SU-DHL-6 (cell line): ENCODE data around the gene CUEDC1.

ENCODE experiments used
- EZH2phosphoT487 ChIP-seq: fragments of 200-600 bp; sonication (generic), shearing (Covaris generic); conservative IDR thresholded peaks from 2 replicates; pipeline ENCODE4 v1.6.1; 2018; ENCODE audit warnings: mild to moderate bottlenecking, antibody characterized with exemption, low read length, moderate library complexity, mixed read lengths
- TF ChIP-seq, protein P1 (sequence below): fragments of 200-600 bp; sonication (generic); IDR thresholded peaks from one replicate; pipeline ENCODE4 v1.5.1; 2017; ENCODE audit warnings: antibody characterized with exemption, mild to moderate bottlenecking, low read length, moderate library complexity; ENCODE audit not compliant: insufficient read depth, poor library complexity, severe bottlenecking

DNA sequence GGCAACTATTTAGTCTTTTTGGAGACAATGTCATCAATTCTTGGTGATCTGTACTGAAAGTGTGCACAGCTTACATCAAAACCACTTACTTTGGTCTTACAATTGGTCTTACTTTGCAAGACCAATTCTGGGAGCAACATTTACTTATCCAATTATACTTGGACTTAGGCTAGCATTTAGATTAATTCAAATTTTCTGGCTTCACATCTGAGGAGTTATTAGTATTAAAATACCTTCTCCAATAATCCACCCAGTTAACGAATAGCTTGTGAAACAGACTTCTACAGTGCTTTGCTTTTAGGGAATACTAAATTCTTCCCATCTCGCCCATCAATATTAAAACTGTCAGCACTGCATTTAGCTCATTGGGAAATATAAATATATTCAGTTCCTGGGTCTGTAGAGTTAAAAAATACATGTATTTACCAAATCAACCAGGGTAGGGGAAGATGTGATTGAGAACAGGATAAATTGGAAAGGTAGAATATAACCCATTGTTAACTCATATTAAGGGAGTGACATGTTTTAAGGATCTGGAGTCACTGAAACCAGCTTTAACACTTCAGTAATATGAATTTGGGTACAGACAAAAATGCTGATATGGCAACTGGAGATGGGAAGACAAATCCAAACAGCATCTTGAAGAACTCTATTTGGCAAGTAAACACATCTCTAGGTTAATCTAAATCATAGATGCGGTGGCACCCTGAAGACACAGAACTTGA is 42.0 kb upstream of the CUEDC1 start:
- TF ChIP-seq, protein P1, sequence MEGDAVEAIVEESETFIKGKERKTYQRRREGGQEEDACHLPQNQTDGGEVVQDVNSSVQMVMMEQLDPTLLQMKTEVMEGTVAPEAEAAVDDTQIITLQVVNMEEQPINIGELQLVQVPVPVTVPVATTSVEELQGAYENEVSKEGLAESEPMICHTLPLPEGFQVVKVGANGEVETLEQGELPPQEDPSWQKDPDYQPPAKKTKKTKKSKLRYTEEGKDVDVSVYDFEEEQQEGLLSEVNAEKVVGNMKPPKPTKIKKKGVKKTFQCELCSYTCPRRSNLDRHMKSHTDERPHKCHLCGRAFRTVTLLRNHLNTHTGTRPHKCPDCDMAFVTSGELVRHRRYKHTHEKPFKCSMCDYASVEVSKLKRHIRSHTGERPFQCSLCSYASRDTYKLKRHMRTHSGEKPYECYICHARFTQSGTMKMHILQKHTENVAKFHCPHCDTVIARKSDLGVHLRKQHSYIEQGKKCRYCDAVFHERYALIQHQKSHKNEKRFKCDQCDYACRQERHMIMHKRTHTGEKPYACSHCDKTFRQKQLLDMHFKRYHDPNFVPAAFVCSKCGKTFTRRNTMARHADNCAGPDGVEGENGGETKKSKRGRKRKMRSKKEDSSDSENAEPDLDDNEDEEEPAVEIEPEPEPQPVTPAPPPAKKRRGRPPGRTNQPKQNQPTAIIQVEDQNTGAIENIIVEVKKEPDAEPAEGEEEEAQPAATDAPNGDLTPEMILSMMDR, result no peak
- TF ChIP-seq EZH2phosphoT487, result no peak
